Measurements from ENCODE around the gene POU6F2. TPM values are rescaled to one million over a fixed set of nuclear protein-coding genes. Genes with fewer than 3 reads are reported as not detected.

Gene POU6F2
- polyA plus RNA-seq, 4 donors: 0.16 TPM; not detected in 3

DNA sequence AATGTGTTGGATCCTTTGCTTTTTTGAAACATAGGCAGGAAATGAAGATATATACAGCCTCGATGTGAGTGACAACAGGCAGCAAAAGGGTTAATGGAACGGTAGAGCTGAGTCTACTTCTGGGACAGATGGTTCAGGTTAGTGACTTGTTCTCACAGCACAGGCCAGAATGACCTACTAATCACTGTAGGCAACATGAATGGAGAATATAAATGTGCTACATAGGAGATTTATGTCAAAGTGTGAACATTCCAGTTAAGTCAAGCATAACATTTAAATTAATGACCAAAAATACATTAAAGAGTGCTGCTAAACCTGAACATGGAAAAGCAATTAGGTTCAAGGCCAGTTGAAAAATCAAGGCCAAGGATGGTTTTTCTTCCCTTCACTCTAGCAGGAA is 235.2 kb downstream of the POU6F2 start:
- Histone ChIP-seq H3K27ac (ENCODE audit: low read depth in 1 of 3, low read length in 2 of 3) (no peak overlapping the region), H3K4me3 (ENCODE audit: low read depth in 1 of 3, low read length in 3 of 3) (no peak overlapping the region), H3K9me3 (ENCODE audit: control insufficient read depth in 2 of 2, insufficient read depth in 1 of 2, low read depth in 1 of 2, low read length in 1 of 2) (no peaks in the 10 kb centered on the region), H3K36me3 (ENCODE audit: control insufficient read depth in 3 of 3, insufficient read depth in 2 of 3, low read depth in 1 of 3, low read length in 3 of 3) (no peaks in the 10 kb centered on the region), H3K27me3 (ENCODE audit: control insufficient read depth in 3 of 3, insufficient read depth in 3 of 3, low read length in 3 of 3) (peaks cover 0 to 2% (median 0%) of the 10 kb centered on the region in 3 donors), H3K4me1 (ENCODE audit: control insufficient read depth in 3 of 3, insufficient read depth in 2 of 3, low read depth in 1 of 3, low read length in 2 of 3) (no peaks in the 10 kb centered on the region)
- WGBS, 3 donors: 53 to 56% (median 55%) methylated on average over 2 of the region's 2 CpGs
- FAIRE-seq (no peak), DNase-seq (no peak)

DNA sequence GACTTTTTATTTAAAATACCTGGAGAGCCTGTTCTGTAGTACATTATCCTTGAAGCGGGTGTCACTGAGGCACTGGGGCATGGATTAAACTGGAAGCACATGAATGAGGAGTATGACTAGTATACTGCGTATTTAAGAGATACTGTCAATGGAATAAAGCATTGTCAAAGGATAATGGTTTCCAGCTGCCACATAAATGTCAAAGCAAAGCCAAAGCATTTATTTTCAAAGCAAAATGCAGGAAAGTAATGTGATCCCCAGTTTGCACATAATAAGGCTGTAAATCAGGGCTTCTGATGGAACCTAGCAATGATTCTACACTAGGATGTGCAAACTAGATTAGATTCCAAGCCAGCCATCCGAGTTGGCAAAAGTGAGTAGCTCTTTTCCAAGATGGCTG is 240.1 kb downstream of the POU6F2 start:
- no peak for DNase-seq
- Histone ChIP-seq H3K4me3 (ENCODE audit: low read depth in 1 of 3, low read length in 3 of 3) (no peak overlapping the region), H3K27me3 (ENCODE audit: control insufficient read depth in 3 of 3, insufficient read depth in 3 of 3, low read length in 3 of 3) (peaks cover 0 to 3% (median 2%) of the 10 kb centered on the region in 3 donors), H3K9me3 (ENCODE audit: control insufficient read depth in 2 of 2, insufficient read depth in 1 of 2, low read depth in 1 of 2, low read length in 1 of 2) (no peaks in the 10 kb centered on the region), H3K36me3 (ENCODE audit: control insufficient read depth in 3 of 3, insufficient read depth in 2 of 3, low read depth in 1 of 3, low read length in 3 of 3) (no peaks in the 10 kb centered on the region), H3K27ac (ENCODE audit: low read depth in 1 of 3, low read length in 2 of 3) (no peak overlapping the region), H3K4me1 (ENCODE audit: control insufficient read depth in 3 of 3, insufficient read depth in 2 of 3, low read depth in 1 of 3, low read length in 2 of 3) (no peaks in the 10 kb centered on the region)
- 79 to 85% (median 80%) methylated on average over 3 of the region's 3 CpGs for WGBS, 3 donors
- no peak for FAIRE-seq

DNA sequence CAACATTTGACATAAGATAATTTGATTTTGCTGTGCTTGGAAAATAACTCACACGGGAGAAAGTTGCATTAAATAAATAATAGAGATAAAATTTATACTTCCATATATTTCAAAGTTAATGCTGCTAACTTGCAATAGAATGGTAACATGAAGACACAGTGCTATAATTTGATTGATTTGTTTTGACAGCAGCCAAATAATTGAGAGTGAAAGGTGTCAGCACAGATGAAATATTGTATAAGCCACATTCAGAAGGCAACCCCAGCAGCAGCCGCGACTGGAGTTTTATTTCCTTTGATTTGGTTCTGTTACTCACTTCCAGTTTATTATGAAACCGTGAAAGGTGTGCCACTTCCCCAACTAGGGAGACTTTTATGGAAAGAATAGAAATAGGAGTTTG is 242.2 kb downstream of the POU6F2 start:
- H3K27ac ChIP-seq (ENCODE audit: low read depth in 1 of 3, low read length in 2 of 3): no peak overlapping the region
- no peaks in the 10 kb centered on the region for H3K4me1 ChIP-seq (ENCODE audit: control insufficient read depth in 3 of 3, insufficient read depth in 2 of 3, low read depth in 1 of 3, low read length in 2 of 3)
- no peaks in the 10 kb centered on the region for H3K9me3 ChIP-seq (ENCODE audit: control insufficient read depth in 2 of 2, insufficient read depth in 1 of 2, low read depth in 1 of 2, low read length in 1 of 2)
- 81 to 83% (median 81%) methylated on average over 4 of the region's 4 CpGs for WGBS, 3 donors
- no peak overlapping the region for H3K4me3 ChIP-seq (ENCODE audit: low read depth in 1 of 3, low read length in 3 of 3)
- no peak for FAIRE-seq
- no peak for DNase-seq
- no peaks in the 10 kb centered on the region for H3K36me3 ChIP-seq (ENCODE audit: control insufficient read depth in 3 of 3, insufficient read depth in 2 of 3, low read depth in 1 of 3, low read length in 3 of 3)
- peaks cover 0 to 3% (median 2%) of the 10 kb centered on the region in 3 donors for H3K27me3 ChIP-seq (ENCODE audit: control insufficient read depth in 3 of 3, insufficient read depth in 3 of 3, low read length in 3 of 3)

DNA sequence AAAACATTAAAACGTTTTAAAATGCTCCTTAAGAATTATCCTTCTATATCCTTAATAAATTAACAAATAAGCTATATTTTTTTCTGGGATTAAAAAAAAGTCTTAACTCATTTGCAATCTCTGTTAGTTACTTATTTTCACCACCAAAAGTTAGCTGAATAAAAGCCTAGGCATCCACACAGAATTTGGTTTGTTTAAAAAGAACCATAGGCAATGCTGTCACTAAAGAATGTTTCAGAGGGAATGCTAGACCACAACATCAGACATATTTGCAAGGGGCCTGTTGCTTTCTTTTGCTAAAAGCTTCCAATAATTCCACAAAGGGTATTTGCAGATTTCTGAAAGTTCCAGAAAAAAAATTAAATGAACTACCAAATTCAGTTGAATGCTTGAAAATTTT is 244.2 kb downstream of the POU6F2 start:
- H3K4me3 ChIP-seq (ENCODE audit: low read depth in 1 of 3, low read length in 3 of 3): no peak overlapping the region
- no peaks in the 10 kb centered on the region for H3K9me3 ChIP-seq (ENCODE audit: control insufficient read depth in 2 of 2, insufficient read depth in 1 of 2, low read depth in 1 of 2, low read length in 1 of 2)
- no peaks in the 10 kb centered on the region for H3K4me1 ChIP-seq (ENCODE audit: control insufficient read depth in 3 of 3, insufficient read depth in 2 of 3, low read depth in 1 of 3, low read length in 2 of 3)
- DNase-seq (no peak), FAIRE-seq (no peak)
- no peak overlapping the region for H3K27ac ChIP-seq (ENCODE audit: low read depth in 1 of 3, low read length in 2 of 3)
- 54 to 68% (median 58%) methylated on average over 1 of the region's 1 CpG for WGBS, 3 donors
- H3K27me3 ChIP-seq (ENCODE audit: control insufficient read depth in 3 of 3, insufficient read depth in 3 of 3, low read length in 3 of 3): peaks cover 0 to 3% (median 0%) of the 10 kb centered on the region in 3 donors
- H3K36me3 ChIP-seq (ENCODE audit: control insufficient read depth in 3 of 3, insufficient read depth in 2 of 3, low read depth in 1 of 3, low read length in 3 of 3): no peaks in the 10 kb centered on the region

DNA sequence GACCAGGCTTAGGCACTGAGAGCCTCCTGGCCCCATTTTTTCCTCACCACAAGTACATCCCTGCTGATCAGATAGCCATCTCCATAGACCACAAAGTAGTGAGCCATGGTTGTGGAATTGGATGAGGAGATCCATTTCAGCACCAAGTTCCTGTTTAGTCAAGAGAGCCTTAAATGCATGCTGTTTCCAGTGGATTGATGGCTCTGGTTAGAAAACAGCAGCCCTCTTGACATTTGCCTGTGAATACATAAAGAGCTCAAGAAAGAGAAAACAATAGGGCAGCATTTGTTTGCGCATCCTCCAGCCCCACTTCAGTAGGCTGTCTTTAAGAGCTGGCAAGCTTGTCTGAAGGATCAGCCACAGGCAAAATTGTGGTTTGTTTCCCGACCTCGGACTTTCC is 251.2 kb downstream of the POU6F2 start:
- H3K9me3 ChIP-seq (ENCODE audit: control insufficient read depth in 2 of 2, insufficient read depth in 1 of 2, low read depth in 1 of 2, low read length in 1 of 2): no peaks in the 10 kb centered on the region
- 48 to 53% (median 51%) methylated on average over 3 of the region's 3 CpGs for WGBS, 3 donors
- H3K4me3 ChIP-seq (ENCODE audit: low read depth in 1 of 3, low read length in 3 of 3): no peak overlapping the region
- no peaks in the 10 kb centered on the region for H3K4me1 ChIP-seq (ENCODE audit: control insufficient read depth in 3 of 3, insufficient read depth in 2 of 3, low read depth in 1 of 3, low read length in 2 of 3)
- FAIRE-seq (no peak), DNase-seq (no peak)
- no peaks in the 10 kb centered on the region for H3K36me3 ChIP-seq (ENCODE audit: control insufficient read depth in 3 of 3, insufficient read depth in 2 of 3, low read depth in 1 of 3, low read length in 3 of 3)
- no peak overlapping the region for H3K27ac ChIP-seq (ENCODE audit: low read depth in 1 of 3, low read length in 2 of 3)
- H3K27me3 ChIP-seq (ENCODE audit: control insufficient read depth in 3 of 3, insufficient read depth in 3 of 3, low read length in 3 of 3): no peaks in the 10 kb centered on the region

DNA sequence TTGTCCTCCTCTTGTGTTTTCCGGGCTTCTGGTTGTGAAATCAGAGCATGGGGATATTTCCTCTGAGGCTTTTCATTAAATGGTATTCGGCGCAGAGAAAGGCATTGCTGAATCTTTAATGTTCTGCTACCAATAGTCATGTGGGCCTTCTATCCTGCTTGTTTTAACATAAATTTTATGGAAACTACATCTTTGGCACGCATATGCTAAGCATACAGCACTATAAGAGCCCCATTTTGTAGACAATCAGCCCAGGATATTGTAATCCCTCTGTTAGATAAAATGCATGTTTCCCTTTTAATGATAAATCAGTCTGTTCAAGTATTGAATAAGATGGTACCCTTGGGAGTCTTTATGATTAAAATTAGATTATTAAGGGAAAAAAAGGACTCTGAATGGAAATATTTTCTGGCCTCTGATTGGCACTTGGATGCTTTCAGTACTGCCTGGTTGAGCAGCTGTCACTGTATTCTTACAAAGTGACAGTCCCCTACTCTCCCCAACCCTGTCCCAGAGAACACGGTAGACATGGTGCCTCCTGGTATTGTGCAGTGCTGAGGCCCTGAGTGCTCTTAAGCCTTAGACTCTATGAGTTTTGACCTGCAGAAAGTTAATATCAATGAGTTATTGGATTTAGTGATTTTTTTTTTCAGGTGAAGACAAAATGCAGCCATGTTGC is 256.3 kb downstream of the POU6F2 start:
- no peaks in the 10 kb centered on the region for H3K4me1 ChIP-seq (ENCODE audit: control insufficient read depth in 3 of 3, insufficient read depth in 2 of 3, low read depth in 1 of 3, low read length in 2 of 3)
- H3K36me3 ChIP-seq (ENCODE audit: control insufficient read depth in 3 of 3, insufficient read depth in 2 of 3, low read depth in 1 of 3, low read length in 3 of 3): no peaks in the 10 kb centered on the region
- H3K27ac ChIP-seq (ENCODE audit: low read depth in 1 of 3, low read length in 2 of 3): no peak overlapping the region
- H3K27me3 ChIP-seq (ENCODE audit: control insufficient read depth in 3 of 3, insufficient read depth in 3 of 3, low read length in 3 of 3): peaks cover 0 to 7% (median 0%) of the 10 kb centered on the region in 3 donors
- H3K9me3 ChIP-seq (ENCODE audit: control insufficient read depth in 2 of 2, insufficient read depth in 1 of 2, low read depth in 1 of 2, low read length in 1 of 2): no peaks in the 10 kb centered on the region
- FAIRE-seq: no peak
- 89 to 91% (median 90%) methylated on average over 5 of the region's 5 CpGs for WGBS, 3 donors
- no peak overlapping the region for H3K4me3 ChIP-seq (ENCODE audit: low read depth in 1 of 3, low read length in 3 of 3)
- no peak for DNase-seq

DNA sequence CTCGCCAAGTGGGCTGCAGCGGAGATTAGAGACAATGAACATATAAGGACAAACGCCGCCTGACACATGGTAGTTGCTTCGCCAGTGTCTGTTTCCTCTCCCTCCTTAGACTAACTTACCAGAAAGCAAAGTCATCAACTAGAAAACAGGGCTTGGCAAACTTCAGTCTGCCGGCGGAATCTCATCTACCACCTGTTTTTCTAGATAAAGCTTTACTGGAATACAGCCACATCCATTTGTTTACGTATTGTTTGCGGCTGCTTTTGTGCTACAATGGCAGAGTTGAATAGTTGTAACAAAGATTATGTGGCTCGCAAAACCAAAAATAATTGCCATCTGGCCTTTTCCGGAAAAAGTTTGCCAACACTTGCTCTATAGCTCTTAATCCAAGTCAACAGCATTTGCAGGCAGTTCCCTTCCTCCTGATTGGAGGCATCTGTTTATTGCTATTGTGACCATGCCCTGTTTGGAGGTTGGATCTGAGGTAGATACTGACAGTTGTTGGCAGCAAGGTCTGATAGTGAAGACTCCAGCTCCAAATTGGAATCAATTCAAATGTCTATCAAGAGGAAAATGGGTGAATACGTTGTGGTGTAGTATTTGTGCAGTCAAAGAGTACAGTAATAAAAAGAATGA is 260.6 kb downstream of the POU6F2 start:
- peak in 1 of 2 donors; percentile 11 for DNase-seq
- Histone ChIP-seq H3K9me3 (ENCODE audit: control insufficient read depth in 2 of 2, insufficient read depth in 1 of 2, low read depth in 1 of 2, low read length in 1 of 2) (no peaks in the 10 kb centered on the region), H3K27ac (ENCODE audit: low read depth in 1 of 3, low read length in 2 of 3) (no peak overlapping the region), H3K36me3 (ENCODE audit: control insufficient read depth in 3 of 3, insufficient read depth in 2 of 3, low read depth in 1 of 3, low read length in 3 of 3) (no peaks in the 10 kb centered on the region), H3K4me1 (ENCODE audit: control insufficient read depth in 3 of 3, insufficient read depth in 2 of 3, low read depth in 1 of 3, low read length in 2 of 3) (no peaks in the 10 kb centered on the region), H3K27me3 (ENCODE audit: control insufficient read depth in 3 of 3, insufficient read depth in 3 of 3, low read length in 3 of 3) (peaks cover 0 to 7% (median 0%) of the 10 kb centered on the region in 3 donors), H3K4me3 (ENCODE audit: low read depth in 1 of 3, low read length in 3 of 3) (no peak overlapping the region)
- FAIRE-seq: no peak
- WGBS, 3 donors: 51 to 75% (median 67%) methylated on average over 12 of the region's 12 CpGs

DNA sequence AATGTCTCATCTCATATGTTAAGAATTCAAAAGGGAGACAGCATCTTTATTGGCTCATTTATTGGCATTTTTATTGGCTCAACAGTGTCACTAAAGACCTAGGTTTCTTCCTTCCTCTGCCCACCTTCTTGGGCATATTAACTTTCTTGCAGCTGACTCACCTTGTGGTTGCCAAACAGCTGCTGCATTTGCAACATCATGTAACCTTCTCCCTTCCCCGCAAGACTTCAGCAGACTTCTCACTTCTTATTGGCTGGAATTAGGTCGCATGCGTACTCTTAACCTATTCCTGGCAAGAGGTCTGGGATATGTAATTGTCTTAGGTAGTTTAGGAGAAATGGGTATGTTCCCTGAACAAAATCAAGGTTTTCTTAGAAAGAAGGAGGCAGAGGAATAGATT is 263.2 kb downstream of the POU6F2 start:
- 71 to 94% (median 92%) methylated on average over 3 of the region's 3 CpGs for WGBS, 3 donors
- DNase-seq: no peak
- Histone ChIP-seq H3K27me3 (ENCODE audit: control insufficient read depth in 3 of 3, insufficient read depth in 3 of 3, low read length in 3 of 3) (no peaks in the 10 kb centered on the region), H3K9me3 (ENCODE audit: control insufficient read depth in 2 of 2, insufficient read depth in 1 of 2, low read depth in 1 of 2, low read length in 1 of 2) (no peaks in the 10 kb centered on the region), H3K27ac (ENCODE audit: low read depth in 1 of 3, low read length in 2 of 3) (no peak overlapping the region), H3K4me3 (ENCODE audit: low read depth in 1 of 3, low read length in 3 of 3) (no peak overlapping the region), H3K36me3 (ENCODE audit: control insufficient read depth in 3 of 3, insufficient read depth in 2 of 3, low read depth in 1 of 3, low read length in 3 of 3) (no peaks in the 10 kb centered on the region), H3K4me1 (ENCODE audit: control insufficient read depth in 3 of 3, insufficient read depth in 2 of 3, low read depth in 1 of 3, low read length in 2 of 3) (peaks cover 0 to 1% (median 0%) of the 10 kb centered on the region in 3 donors)
- FAIRE-seq: no peak
